ENCODE measurements around the gene TAB3.
"Not testable (repeated sequence)": the region's sequence is repeated elsewhere in the genome, so short reads cannot be mapped to it uniquely, and the experiment has no call there.

Gene TAB3

DNA sequence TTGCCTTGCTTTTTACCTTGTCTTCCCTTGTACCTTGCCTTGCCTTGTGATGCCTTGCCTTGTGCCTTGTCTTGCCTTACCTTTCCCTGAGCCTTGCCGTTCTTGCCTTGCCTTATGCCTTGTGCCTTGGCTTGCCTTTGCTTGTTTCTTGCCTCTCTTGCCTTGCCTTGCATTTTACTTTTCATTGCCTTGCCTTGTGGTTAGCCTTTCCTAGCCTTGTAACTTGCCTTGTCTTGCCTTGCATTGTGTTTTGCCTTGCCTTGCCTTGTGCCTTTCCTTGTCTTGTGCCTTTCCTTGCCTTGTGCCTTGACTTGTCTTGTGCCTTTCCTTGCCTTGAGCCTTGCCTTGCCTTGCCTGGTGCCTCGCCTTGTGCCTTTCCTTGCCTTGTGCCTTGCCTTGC is 84.6 kb downstream of the TAB3 start:
- Histone ChIP-seq H3K4me3 (ENCODE audit: low read length) (no peak overlapping the region), H3K9ac (ENCODE audit: low read length) (no peak overlapping the region), H3K36me3 (ENCODE audit: control insufficient read depth, insufficient read depth, low read length) (no peaks in the 10 kb centered on the region), H3K27me3 (ENCODE audit: control insufficient read depth, insufficient read depth, low read length) (no peaks in the 10 kb centered on the region), H3K9me3 (ENCODE audit: control insufficient read depth, low read length) (no peaks in the 10 kb centered on the region), H3K4me1 (ENCODE audit: control insufficient read depth, insufficient read depth, low read length) (no peaks in the 10 kb centered on the region)

DNA sequence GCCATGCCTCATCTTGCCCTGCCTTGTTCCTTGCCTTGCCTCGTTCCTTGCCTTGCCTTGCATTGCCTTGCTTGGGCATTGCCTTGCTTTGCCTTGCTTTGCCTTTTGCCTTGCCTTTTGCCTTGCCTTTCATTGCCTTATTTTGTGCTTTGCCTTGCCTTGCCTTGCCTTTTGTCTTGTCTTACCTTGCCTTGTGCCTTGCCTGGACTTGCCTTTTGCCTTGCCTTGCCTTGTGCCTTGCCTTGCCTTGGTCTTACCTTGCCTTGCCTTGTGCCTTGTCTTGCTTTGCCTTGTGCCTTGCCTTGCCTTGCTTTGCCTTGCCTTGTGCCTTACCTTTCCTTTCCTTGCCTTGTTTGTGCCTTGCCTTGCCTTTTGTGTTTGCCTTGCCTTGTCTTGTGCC is 88.2 kb downstream of the TAB3 start:
- Histone ChIP-seq H3K9ac (ENCODE audit: low read length) (no peak overlapping the region), H3K4me1 (ENCODE audit: control insufficient read depth, insufficient read depth, low read length) (no peaks in the 10 kb centered on the region), H3K27me3 (ENCODE audit: control insufficient read depth, insufficient read depth, low read length) (no peaks in the 10 kb centered on the region), H3K4me3 (ENCODE audit: low read length) (no peak overlapping the region), H3K9me3 (ENCODE audit: control insufficient read depth, low read length) (no peaks in the 10 kb centered on the region), H3K36me3 (ENCODE audit: control insufficient read depth, insufficient read depth, low read length) (no peaks in the 10 kb centered on the region)

DNA sequence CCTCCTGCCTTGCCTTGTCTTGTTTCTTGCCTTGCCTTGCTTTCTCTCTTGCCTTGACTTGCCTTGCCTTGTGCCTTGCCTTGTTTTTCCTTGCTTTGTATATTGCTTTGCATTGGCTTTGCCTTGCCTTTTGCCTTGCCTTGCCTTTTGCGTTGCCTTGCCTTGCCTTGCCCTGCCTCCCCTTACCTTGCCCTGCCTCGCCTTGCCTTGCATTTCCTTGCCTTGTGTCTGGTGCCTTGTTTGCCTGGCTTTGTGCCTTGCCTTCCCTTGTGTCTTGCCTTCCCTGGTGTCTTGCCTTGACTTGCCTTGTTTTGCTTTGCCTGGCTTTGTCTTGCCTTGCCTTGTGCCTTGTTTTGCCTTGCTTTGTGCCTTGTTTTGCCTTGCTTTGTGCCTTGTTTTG is 89.7 kb downstream of the TAB3 start:
- Histone ChIP-seq H3K9ac (ENCODE audit: low read length) (no peak overlapping the region), H3K36me3 (ENCODE audit: control insufficient read depth, insufficient read depth, low read length) (no peaks in the 10 kb centered on the region), H3K27me3 (ENCODE audit: control insufficient read depth, insufficient read depth, low read length) (no peaks in the 10 kb centered on the region), H3K4me1 (ENCODE audit: control insufficient read depth, insufficient read depth, low read length) (no peaks in the 10 kb centered on the region), H3K9me3 (ENCODE audit: control insufficient read depth, low read length) (no peaks in the 10 kb centered on the region), H3K4me3 (ENCODE audit: low read length) (no peak overlapping the region)

DNA sequence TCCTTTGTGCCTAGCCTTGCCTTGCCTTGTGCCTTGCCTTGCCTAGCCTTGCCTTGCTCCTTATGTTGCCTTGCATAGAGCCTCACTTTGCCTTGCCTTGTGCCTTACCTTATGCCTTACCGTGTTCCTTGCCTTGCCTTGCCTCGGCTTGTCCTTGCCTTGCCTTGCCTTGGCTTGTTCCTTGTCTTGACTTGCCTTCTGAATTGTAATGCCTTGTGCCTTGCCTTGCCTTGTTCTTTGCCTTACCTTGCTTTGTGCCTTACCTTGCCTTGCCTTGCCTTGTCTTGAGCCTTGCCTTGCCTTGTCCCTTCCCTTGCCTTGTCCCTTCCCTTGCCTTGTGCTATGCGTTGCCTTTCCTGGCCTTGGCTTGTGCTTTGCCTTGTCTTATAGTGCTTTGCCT is 90.2 kb downstream of the TAB3 start:
- no peak overlapping the region for H3K4me3 ChIP-seq (ENCODE audit: low read length)
- H3K9me3 ChIP-seq (ENCODE audit: control insufficient read depth, low read length): no peaks in the 10 kb centered on the region
- H3K4me1 ChIP-seq (ENCODE audit: control insufficient read depth, insufficient read depth, low read length): no peaks in the 10 kb centered on the region
- no peak overlapping the region for H3K9ac ChIP-seq (ENCODE audit: low read length)
- no peaks in the 10 kb centered on the region for H3K36me3 ChIP-seq (ENCODE audit: control insufficient read depth, insufficient read depth, low read length)
- no peaks in the 10 kb centered on the region for H3K27me3 ChIP-seq (ENCODE audit: control insufficient read depth, insufficient read depth, low read length)

DNA sequence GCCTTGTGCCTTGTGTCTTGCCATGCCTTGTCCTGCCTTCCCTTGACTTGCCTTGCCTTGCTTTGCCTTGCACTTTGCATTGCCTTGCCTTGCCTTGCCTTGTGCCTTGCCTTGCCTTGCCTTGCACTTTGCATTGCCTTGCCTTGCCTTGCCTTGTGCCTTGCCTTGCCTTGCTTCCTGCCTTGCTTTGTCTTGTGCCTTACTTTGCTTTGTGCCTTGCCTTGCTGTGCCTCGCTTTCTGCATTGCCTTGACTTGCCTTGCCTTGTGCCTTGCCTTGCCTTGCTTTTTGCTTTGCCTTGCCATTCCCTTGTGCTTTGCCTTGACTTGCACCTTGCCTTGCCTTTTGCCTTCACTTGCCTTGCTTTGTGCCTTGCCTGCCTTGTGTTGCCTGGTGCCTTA is 91.8 kb downstream of the TAB3 start:
- not testable (repeated sequence) for H3K9ac ChIP-seq (ENCODE audit: low read length); H3K27me3 ChIP-seq (ENCODE audit: control insufficient read depth, insufficient read depth, low read length); H3K9me3 ChIP-seq (ENCODE audit: control insufficient read depth, low read length); H3K36me3 ChIP-seq (ENCODE audit: control insufficient read depth, insufficient read depth, low read length); H3K4me3 ChIP-seq (ENCODE audit: low read length); H3K4me1 ChIP-seq (ENCODE audit: control insufficient read depth, insufficient read depth, low read length)

DNA sequence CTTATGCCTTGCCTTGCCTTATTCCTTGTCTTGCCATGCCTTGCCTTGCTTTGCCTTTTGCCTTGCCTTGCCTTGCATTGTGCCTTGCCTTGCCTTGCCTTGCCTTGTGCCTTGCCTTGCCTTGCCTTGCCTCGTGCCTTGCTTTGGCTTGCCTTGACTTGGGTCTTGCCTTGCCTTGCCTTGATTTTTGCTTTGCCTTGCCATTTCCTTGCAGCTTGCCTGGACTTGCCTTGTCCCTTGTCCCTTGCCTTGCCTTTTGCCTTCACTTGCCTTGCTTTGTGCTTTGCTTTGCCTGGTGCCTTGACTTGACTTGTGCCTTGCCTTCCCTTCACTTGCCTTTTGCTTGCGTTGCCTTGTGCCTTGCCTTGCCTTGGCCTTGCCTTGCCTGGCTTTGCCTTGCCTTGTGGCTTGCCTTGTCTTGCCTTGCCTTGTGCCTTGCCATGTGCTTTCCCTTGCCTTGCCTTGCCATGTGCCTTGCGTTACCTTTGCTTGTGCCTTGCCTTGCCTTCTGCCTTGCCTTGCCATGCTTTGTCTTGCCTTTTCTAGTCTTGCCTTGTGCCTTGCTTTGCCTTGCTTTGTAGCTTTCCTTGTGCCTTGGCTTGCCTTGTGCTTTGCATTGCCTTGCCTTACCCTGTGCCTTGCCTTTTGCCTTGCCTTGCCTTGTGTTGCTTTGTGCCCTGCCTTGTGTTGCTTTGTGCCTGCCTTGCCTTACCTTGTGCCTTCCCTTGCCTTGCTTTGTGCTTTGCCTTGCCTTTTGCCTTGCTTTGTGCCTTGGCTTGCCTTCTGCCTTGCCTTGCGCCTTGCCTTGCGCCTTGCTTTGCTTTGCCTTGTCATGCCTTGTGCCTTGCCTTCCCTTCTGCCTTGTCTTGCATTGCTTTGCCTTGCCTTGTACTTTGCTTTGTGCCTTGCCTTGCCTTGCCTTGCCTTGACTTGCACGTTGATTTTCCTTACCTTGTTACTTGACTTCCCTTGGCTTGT is 92.8 kb downstream of the TAB3 start:
- Histone ChIP-seq H3K4me3 (ENCODE audit: low read length) (no peak overlapping the region), H3K36me3 (ENCODE audit: control insufficient read depth, insufficient read depth, low read length) (no peaks in the 10 kb centered on the region), H3K9me3 (ENCODE audit: control insufficient read depth, low read length) (no peaks in the 10 kb centered on the region), H3K4me1 (ENCODE audit: control insufficient read depth, insufficient read depth, low read length) (no peaks in the 10 kb centered on the region), H3K27me3 (ENCODE audit: control insufficient read depth, insufficient read depth, low read length) (no peaks in the 10 kb centered on the region), H3K9ac (ENCODE audit: low read length) (no peak overlapping the region)

DNA sequence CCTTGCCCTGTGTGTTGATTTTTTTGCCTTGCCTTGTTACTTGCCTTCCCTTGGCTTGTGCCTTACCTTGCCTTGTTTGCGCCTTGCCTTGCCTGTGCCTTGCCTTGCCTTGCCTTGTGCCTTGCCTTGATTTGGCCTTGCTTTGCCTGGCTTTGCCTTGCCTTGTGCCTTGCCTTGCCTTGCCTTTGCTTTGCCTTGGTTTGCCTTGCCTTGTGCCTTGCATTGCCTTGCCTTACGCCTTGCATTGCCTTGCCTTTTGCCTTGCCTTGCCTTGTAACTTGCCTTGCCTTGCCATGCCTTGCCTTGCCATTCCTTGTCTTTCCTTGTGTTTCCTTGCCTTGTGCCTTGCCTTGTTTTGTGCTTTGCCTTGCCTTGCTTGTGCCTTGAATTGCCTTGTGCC is 94.6 kb downstream of the TAB3 start:
- Histone ChIP-seq H3K4me3 (ENCODE audit: low read length) (no peak overlapping the region), H3K36me3 (ENCODE audit: control insufficient read depth, insufficient read depth, low read length) (no peaks in the 10 kb centered on the region), H3K27me3 (ENCODE audit: control insufficient read depth, insufficient read depth, low read length) (no peaks in the 10 kb centered on the region), H3K9me3 (ENCODE audit: control insufficient read depth, low read length) (no peaks in the 10 kb centered on the region), H3K9ac (ENCODE audit: low read length) (no peak overlapping the region), H3K4me1 (ENCODE audit: control insufficient read depth, insufficient read depth, low read length) (no peaks in the 10 kb centered on the region)

DNA sequence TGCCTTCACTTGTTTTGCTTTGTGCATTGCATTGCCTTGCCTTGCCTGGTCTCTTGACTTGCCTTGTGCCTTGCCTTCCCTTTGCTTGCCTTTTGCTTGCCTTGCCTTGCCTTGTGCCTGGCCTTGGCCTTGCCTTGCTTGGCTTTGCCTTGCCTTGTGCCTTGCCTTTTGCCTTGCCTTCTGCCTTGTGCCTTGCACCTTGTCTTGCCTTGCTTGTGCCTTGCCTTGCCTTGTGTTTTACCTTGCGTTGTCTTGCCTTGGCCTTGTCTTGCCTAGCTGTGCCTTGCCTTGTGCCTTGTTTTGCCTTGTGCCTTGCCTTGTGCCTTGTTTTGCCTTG is 95.3 kb downstream of the TAB3 start:
- Histone ChIP-seq H3K9ac (ENCODE audit: low read length) (no peak overlapping the region), H3K27me3 (ENCODE audit: control insufficient read depth, insufficient read depth, low read length) (no peaks in the 10 kb centered on the region), H3K4me3 (ENCODE audit: low read length) (no peak overlapping the region), H3K9me3 (ENCODE audit: control insufficient read depth, low read length) (no peaks in the 10 kb centered on the region), H3K36me3 (ENCODE audit: control insufficient read depth, insufficient read depth, low read length) (no peaks in the 10 kb centered on the region), H3K4me1 (ENCODE audit: control insufficient read depth, insufficient read depth, low read length) (no peaks in the 10 kb centered on the region)

DNA sequence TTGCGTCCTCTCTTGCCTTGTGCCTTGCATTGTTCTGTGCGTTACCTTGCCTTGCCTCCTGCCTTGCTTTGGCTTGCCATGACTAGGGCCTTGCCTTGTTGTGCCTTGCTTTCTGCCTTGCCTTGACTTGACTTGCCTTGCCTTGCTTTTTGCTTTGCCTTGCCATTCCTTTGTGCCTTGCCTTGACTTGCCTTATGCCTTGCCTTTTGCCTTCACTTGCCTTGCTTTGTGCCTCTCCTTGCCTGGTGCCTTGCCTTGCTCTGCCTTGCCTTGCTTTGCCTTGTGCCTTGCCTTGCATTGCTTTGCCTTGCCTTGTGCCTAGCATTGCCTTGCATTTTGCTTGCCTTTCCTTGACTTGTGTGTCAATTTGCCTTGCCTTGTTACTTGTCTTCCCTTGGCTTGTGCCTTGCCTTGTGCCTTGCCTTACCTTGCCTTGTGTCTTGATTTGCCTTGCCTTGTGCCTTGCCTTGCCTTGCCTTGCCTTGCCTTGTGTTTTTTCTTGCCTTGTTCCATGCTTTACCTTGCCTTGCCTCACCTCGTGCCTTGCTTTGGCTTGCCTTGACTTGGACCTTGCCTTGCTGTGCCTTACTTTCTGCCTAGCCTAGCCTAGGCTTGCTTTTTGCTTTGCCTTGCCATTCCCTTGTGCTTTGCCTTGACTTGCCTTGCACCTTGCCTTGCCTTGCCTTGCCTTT is 95.8 kb downstream of the TAB3 start:
- no peaks in the 10 kb centered on the region for H3K27me3 ChIP-seq (ENCODE audit: control insufficient read depth, insufficient read depth, low read length)
- H3K9ac ChIP-seq (ENCODE audit: low read length): no peak overlapping the region
- no peaks in the 10 kb centered on the region for H3K36me3 ChIP-seq (ENCODE audit: control insufficient read depth, insufficient read depth, low read length)
- H3K4me3 ChIP-seq (ENCODE audit: low read length): no peak overlapping the region
- no peaks in the 10 kb centered on the region for H3K9me3 ChIP-seq (ENCODE audit: control insufficient read depth, low read length)
- H3K4me1 ChIP-seq (ENCODE audit: control insufficient read depth, insufficient read depth, low read length): no peaks in the 10 kb centered on the region

DNA sequence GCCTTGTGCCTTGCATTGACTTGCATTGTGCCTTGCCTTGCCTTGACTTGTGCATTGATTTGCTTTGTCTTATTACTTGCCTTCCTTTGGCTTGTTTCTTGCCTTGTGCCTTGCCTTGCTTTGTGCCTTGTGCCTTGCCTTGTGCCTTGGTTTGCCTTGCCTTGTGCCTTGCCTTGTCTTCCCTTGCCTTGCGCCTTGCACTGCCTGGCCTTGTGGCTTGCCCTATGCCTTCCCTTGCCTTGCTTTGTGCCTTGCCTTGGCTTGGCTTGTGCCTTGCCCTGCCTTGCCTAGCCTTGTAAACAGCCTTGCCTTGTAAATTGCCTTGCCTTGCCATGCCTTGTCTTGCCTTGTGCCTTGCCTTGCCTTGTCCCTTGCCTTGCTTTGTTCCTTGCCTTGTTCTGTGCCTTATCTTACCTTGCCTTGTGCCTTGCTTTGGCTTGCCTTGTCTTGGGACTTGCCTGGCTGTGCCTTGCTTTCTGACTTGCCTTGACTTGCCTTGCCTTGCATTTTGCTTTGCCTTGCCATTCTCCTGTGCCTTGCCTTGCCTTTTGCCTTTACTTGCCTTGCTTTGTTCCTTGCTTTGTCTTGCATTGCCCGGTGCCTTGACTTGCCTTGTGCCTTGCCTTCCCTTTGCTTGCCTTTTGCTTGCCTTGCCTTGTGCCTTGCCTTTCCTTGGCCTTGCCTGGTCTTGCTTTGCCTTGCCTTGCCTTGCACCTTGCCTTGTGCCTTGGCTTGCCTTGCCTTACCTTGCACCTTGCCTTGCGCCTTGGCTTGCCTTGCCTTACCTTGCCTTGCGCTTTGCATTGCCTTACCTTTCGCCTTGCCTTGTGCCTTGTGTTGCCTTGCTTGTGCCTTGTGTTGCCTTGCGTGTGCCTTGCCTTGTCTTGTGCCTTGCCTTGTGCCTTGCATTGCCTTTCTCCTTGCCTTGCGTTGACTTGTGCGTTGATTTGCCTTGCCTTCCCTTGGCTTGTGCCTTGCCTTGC is 97.5 kb downstream of the TAB3 start:
- Histone ChIP-seq H3K4me3 (ENCODE audit: low read length) (no peak overlapping the region), H3K9me3 (ENCODE audit: control insufficient read depth, low read length) (no peaks in the 10 kb centered on the region), H3K4me1 (ENCODE audit: control insufficient read depth, insufficient read depth, low read length) (no peaks in the 10 kb centered on the region), H3K27me3 (ENCODE audit: control insufficient read depth, insufficient read depth, low read length) (no peaks in the 10 kb centered on the region), H3K36me3 (ENCODE audit: control insufficient read depth, insufficient read depth, low read length) (no peaks in the 10 kb centered on the region), H3K9ac (ENCODE audit: low read length) (no peak overlapping the region)

DNA sequence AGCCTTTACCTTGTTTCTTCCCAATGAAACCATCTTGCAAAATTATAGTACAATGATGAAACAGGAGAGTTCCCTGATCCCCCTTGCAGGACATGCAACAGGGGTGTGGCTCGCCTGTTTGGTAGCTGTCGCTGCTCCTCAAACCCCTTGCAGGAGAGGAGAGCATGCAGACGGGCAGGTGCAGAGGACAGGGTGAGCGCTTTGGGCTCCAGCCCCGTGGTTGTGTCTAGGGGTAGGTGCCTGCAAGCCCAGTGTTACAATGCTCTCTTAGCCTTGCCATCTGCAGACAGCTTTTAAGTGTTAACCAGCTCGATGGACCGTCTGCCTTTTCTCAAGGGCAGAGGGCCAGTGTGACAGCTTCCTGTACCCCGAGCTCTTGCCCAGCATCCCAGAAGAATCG is 102.0 kb downstream of the TAB3 start:
- Histone ChIP-seq H3K4me3 (ENCODE audit: low read length) (no peak overlapping the region), H3K9me3 (ENCODE audit: control insufficient read depth, low read length) (no peaks in the 10 kb centered on the region), H3K27me3 (ENCODE audit: control insufficient read depth, insufficient read depth, low read length) (no peaks in the 10 kb centered on the region), H3K4me1 (ENCODE audit: control insufficient read depth, insufficient read depth, low read length) (no peaks in the 10 kb centered on the region), H3K9ac (ENCODE audit: low read length) (no peak overlapping the region), H3K36me3 (ENCODE audit: control insufficient read depth, insufficient read depth, low read length) (no peaks in the 10 kb centered on the region)

DNA sequence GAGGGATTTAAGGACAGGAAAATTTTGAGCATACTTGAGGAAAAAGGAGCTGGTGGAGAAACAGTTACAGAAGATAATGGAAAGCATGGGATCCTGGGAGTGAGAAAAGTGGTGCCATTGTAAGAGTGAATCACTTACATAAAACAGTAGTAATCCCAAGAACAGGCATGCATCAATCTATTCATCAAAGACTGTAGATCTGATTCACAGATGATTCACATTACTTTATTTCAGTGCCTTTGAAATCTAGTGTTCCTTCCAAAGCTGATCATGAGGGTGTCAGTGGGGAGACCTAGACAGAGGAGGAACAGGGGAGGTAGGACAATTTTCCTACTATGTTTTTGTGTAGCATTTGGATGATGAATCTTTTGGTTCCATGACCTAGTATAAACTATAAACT is 102.7 kb downstream of the TAB3 start:
- H3K4me3 ChIP-seq (ENCODE audit: low read length): no peak overlapping the region
- no peaks in the 10 kb centered on the region for H3K27me3 ChIP-seq (ENCODE audit: control insufficient read depth, insufficient read depth, low read length)
- no peaks in the 10 kb centered on the region for H3K36me3 ChIP-seq (ENCODE audit: control insufficient read depth, insufficient read depth, low read length)
- no peaks in the 10 kb centered on the region for H3K4me1 ChIP-seq (ENCODE audit: control insufficient read depth, insufficient read depth, low read length)
- H3K9ac ChIP-seq (ENCODE audit: low read length): no peak overlapping the region
- H3K9me3 ChIP-seq (ENCODE audit: control insufficient read depth, low read length): no peaks in the 10 kb centered on the region
